Measurements from ENCODE around the gene KCNJ12.

KCNJ12 gene

GRCh38 chr17:21352221-21352980 lies 23.8 kb upstream of the KCNJ12 start:
- DNase-seq (ENCODE audit: low read depth, low spot score), result no peak
- in situ Hi-C loops (cut with HindIII; ENCODE audit: low sequenced_read_pairs), result no loop called here
- no peak for TF ChIP-seq CTCF (IDR thresholded peaks at IDR 0.05; ENCODE audit: low read depth, low read length)
- no peak overlapping the region for H3K4me3 ChIP-seq (ENCODE audit: low read depth, low read length)

- DNase-seq (ENCODE audit: low read depth, low spot score), result no peak
- no peak overlapping the region for H3K4me3 ChIP-seq (ENCODE audit: low read depth, low read length)
- in situ Hi-C loops (cut with HindIII; ENCODE audit: low sequenced_read_pairs), result no loop called here
- TF ChIP-seq CTCF (IDR thresholded peaks at IDR 0.05; ENCODE audit: low read depth, low read length), result no peak
These were observed 23.2 kb upstream of the KCNJ12 start for GRCh38 chr17:21352981-21353265.

- in situ Hi-C loops (cut with HindIII; ENCODE audit: low sequenced_read_pairs), result no loop called here
- no peak overlapping the region for H3K4me3 ChIP-seq (ENCODE audit: low read depth, low read length)
- no peak for TF ChIP-seq CTCF (IDR thresholded peaks at IDR 0.05; ENCODE audit: low read depth, low read length)
- DNase-seq (ENCODE audit: low read depth, low spot score), result no peak
These were observed 22.7 kb upstream of the KCNJ12 start for GRCh38 chr17:21353326-21354010.

GRCh38 chr17:21354796-21355385 lies 21.3 kb upstream of the KCNJ12 start:
- TF ChIP-seq CTCF (IDR thresholded peaks at IDR 0.05; ENCODE audit: low read depth, low read length), result no peak
- DNase-seq (ENCODE audit: low read depth, low spot score), result no peak
- in situ Hi-C loops (cut with HindIII; ENCODE audit: low sequenced_read_pairs), result no loop called here
- no peak overlapping the region for H3K4me3 ChIP-seq (ENCODE audit: low read depth, low read length)

- in situ Hi-C loops (cut with HindIII; ENCODE audit: low sequenced_read_pairs), result no loop called here
- no peak for TF ChIP-seq CTCF (IDR thresholded peaks at IDR 0.05; ENCODE audit: low read depth, low read length)
- no peak overlapping the region for H3K4me3 ChIP-seq (ENCODE audit: low read depth, low read length)
- no peak for DNase-seq (ENCODE audit: low read depth, low spot score)
These were observed 20.6 kb upstream of the KCNJ12 start for GRCh38 chr17:21355586-21355985.

- no peak for DNase-seq (ENCODE audit: low read depth, low spot score)
- H3K4me3 ChIP-seq (ENCODE audit: low read depth, low read length), result no peak overlapping the region
- in situ Hi-C loops (cut with HindIII; ENCODE audit: low sequenced_read_pairs), result no loop called here
- TF ChIP-seq CTCF (IDR thresholded peaks at IDR 0.05; ENCODE audit: low read depth, low read length), result no peak
These were observed 19.5 kb upstream of the KCNJ12 start for GRCh38 chr17:21356537-21357127.
